ENCODE data around the gene LAMB3. TPM values are rescaled to one million over a fixed set of nuclear protein-coding genes. Genes with fewer than 3 reads are reported as not detected.

LAMB3 gene
- total RNA-seq, 1 donor = 5.4 TPM

DNA sequence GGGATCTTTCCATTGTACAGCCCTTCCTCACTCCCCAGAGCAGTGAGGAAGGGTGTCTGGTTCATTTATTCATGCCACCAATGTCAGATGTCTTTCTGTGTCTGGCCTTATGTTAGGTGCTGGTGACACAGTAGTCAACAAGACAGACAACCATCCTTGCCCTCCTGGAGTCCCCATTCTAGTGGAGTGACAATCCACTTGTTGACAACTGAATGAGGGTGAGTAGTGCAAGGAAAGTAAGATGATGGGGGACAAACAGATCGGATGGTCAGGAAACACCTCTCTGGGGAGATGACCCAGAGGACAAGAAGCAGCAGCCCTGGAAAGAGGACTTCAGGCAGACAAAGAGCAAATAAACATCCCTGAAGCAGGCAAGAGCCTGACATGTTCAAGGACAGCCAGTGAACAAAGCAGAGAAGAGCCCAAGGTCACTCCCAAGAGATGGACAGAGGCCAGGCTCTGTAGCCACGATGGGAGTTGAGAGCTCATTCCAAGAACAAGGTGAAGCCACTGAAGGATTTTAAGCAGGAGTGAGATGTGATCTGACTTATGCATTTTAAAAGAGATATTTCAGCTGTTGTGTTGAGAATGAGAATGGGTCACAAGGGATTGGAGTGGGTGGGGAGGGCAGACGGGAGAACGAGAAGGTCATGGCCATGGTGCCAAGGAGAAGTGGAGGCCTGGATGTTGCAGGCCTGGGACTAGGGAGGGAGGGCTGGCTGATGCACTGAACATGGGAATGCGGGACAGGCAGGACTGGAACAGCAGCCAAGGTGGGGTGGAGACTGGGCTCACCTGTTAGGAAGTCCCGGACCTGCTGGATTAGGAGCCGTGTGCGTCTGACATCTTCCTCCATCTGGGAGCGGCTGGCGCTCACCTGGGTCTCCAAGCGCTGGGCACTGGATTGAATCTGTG lies 30.2 kb downstream of the LAMB3 start:
- H3K4me2 ChIP-seq (ENCODE audit: insufficient read depth, low read length) = no peak overlapping the region
- TF ChIP-seq CTCF (IDR thresholded peaks at IDR 0.05; ENCODE audit: extremely low read depth, low read depth, low read length) = no peak
- no peaks in the 10 kb centered on the region for H3K36me3 ChIP-seq (ENCODE audit: insufficient read depth, low read length)
- H3K27me3 ChIP-seq (ENCODE audit: insufficient read depth, low read length) = no peaks in the 10 kb centered on the region
- no peak overlapping the region for H2AFZ ChIP-seq (ENCODE audit: low read length)
- H3K79me2 ChIP-seq (ENCODE audit: insufficient read depth, low read length) = no peaks in the 10 kb centered on the region
- no peak for DNase-seq (ENCODE audit: insufficient read length, low spot score, missing footprints)
- no peak overlapping the region for H3K4me3 ChIP-seq (ENCODE audit: insufficient read depth, low read length)
- peaks cover 27% of the 10 kb centered on the region for H3K4me1 ChIP-seq (ENCODE audit: insufficient read depth, low read length)
- H4K20me1 ChIP-seq (ENCODE audit: insufficient read depth, low read length) = no peaks in the 10 kb centered on the region
- no peaks in the 10 kb centered on the region for H3K9me3 ChIP-seq (ENCODE audit: low read depth, low read length)
- H3K27ac ChIP-seq (ENCODE audit: low read depth, low read length) = no peak overlapping the region

- Histone ChIP-seq H3K9me3 (ENCODE audit: low read depth, low read length) (no peaks in the 10 kb centered on the region), H2AFZ (ENCODE audit: low read length) (no peak overlapping the region), H3K4me1 (ENCODE audit: insufficient read depth, low read length) (peaks cover 27% of the 10 kb centered on the region), H3K4me2 (ENCODE audit: insufficient read depth, low read length) (no peak overlapping the region), H4K20me1 (ENCODE audit: insufficient read depth, low read length) (no peaks in the 10 kb centered on the region), H3K79me2 (ENCODE audit: insufficient read depth, low read length) (no peaks in the 10 kb centered on the region), H3K27ac (ENCODE audit: low read depth, low read length) (no peak overlapping the region), H3K36me3 (ENCODE audit: insufficient read depth, low read length) (no peaks in the 10 kb centered on the region), H3K4me3 (ENCODE audit: insufficient read depth, low read length) (no peak overlapping the region), H3K27me3 (ENCODE audit: insufficient read depth, low read length) (no peaks in the 10 kb centered on the region)
- TF ChIP-seq CTCF (IDR thresholded peaks at IDR 0.05; ENCODE audit: extremely low read depth, low read depth, low read length) = no peak
- DNase-seq (ENCODE audit: insufficient read length, low spot score, missing footprints) = no peak
Measured at GRCh38 chr1:209621286-209621685, 30.9 kb downstream of the LAMB3 start.

DNA sequence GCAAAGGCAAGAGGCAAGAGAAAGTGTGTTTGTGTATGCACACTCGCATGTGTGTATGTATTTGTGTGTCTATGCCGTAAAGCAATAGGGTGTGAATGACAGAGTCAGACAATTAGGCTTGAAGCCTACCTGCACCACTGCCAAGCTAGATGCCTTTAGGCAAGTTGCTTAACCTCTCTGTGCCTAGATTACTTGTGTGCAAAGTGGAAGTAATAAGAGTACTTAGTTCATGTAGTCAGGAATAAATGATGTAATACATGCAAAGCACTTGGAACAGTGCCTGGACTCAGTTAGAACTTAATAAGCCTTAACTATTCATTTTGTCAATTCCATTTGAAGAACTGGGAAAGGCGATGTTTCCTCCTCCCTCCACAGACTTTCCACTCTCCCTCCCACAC lies 31.7 kb downstream of the LAMB3 start:
- Histone ChIP-seq H3K79me2 (ENCODE audit: insufficient read depth, low read length) (no peaks in the 10 kb centered on the region), H4K20me1 (ENCODE audit: insufficient read depth, low read length) (no peaks in the 10 kb centered on the region), H3K4me2 (ENCODE audit: insufficient read depth, low read length) (no peak overlapping the region), H3K4me1 (ENCODE audit: insufficient read depth, low read length) (peaks cover 27% of the 10 kb centered on the region), H3K27ac (ENCODE audit: low read depth, low read length) (no peak overlapping the region), H3K36me3 (ENCODE audit: insufficient read depth, low read length) (no peaks in the 10 kb centered on the region), H3K4me3 (ENCODE audit: insufficient read depth, low read length) (no peak overlapping the region), H2AFZ (ENCODE audit: low read length) (no peak overlapping the region), H3K9me3 (ENCODE audit: low read depth, low read length) (no peaks in the 10 kb centered on the region), H3K27me3 (ENCODE audit: insufficient read depth, low read length) (no peaks in the 10 kb centered on the region)
- no peak for DNase-seq (ENCODE audit: insufficient read length, low spot score, missing footprints)
- TF ChIP-seq CTCF (IDR thresholded peaks at IDR 0.05; ENCODE audit: extremely low read depth, low read depth, low read length) = no peak

DNA sequence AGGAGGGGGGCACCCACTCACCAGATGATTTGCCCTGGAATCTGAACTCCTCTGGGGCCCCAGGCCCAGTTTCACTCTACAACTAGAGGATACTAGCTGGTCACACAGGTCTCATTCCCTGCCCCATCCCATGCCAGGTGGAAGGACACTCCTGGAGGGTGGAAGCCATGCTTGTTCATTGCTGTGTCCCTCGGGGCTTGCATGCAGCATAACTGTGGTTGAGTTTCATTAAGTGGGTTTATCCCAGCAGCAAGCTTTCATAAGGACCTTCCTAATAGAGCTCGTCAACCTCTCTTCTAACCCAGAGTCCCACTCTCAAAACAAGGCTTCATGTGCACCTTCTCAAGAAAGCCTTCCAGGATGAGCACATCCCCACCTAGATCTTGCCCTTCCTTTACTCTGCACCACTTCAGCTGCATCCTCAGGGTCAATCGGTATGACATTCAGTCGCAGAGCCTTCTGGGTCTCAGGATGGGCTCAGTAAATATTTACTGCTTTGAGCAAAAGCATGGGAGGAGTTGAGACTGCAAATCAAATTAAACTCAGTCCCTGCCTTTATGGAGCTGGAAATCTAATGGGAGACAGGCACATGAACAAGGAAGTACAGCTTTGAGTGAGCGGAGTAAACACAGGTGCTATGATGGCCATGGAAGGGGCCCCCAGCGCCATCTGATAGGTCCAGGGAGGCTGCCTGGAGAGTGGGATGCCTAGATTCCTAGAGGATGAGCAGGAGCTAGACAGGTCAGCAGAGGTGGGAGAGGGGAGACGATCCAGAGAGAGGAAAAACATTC lies 32.3 kb downstream of the LAMB3 start:
- no peaks in the 10 kb centered on the region for H3K27me3 ChIP-seq (ENCODE audit: insufficient read depth, low read length)
- H3K27ac ChIP-seq (ENCODE audit: low read depth, low read length) = no peak overlapping the region
- no peak overlapping the region for H2AFZ ChIP-seq (ENCODE audit: low read length)
- TF ChIP-seq CTCF (IDR thresholded peaks at IDR 0.05; ENCODE audit: extremely low read depth, low read depth, low read length) = no peak
- H3K4me3 ChIP-seq (ENCODE audit: insufficient read depth, low read length) = no peak overlapping the region
- H4K20me1 ChIP-seq (ENCODE audit: insufficient read depth, low read length) = no peaks in the 10 kb centered on the region
- H3K4me2 ChIP-seq (ENCODE audit: insufficient read depth, low read length) = no peak overlapping the region
- no peaks in the 10 kb centered on the region for H3K9me3 ChIP-seq (ENCODE audit: low read depth, low read length)
- H3K4me1 ChIP-seq (ENCODE audit: insufficient read depth, low read length) = peaks cover 21% of the 10 kb centered on the region
- DNase-seq (ENCODE audit: insufficient read length, low spot score, missing footprints) = no peak
- no peaks in the 10 kb centered on the region for H3K79me2 ChIP-seq (ENCODE audit: insufficient read depth, low read length)
- H3K36me3 ChIP-seq (ENCODE audit: insufficient read depth, low read length) = no peaks in the 10 kb centered on the region

Measured in osteoblast (primary cell).